K562 (cell line): Measurements from ENCODE around the gene COBLL1.

Experiments
- CTCF ChIP-seq, 3 experiments: IDR thresholded peaks in 2 of 3; conservative IDR thresholded peaks in 1 of 3; 2 replicates each; pipeline ENCODE4 v1.5.1; 2011 to 2012; ENCODE audit warnings: low read length in 3 of 3, mild to moderate bottlenecking in 3 of 3, control low read depth in 2 of 3, improper control_type of control experiment in 1 of 3, inconsistent platforms in 1 of 3, low read depth in 1 of 3, mixed read lengths in 1 of 3, moderate library complexity in 1 of 3; ENCODE audit not compliant: insufficient read depth in 2 of 3
- RAD21 ChIP-seq, 2 experiments: fragments of 250-450 bp in 1 of 2; fragments of 450-650 bp in 1 of 2; sonication (Bioruptor Pico) in 1 of 2; formaldehyde crosslinking in 1 of 2; IDR thresholded peaks in 1 of 2; conservative IDR thresholded peaks in 1 of 2; 2 replicates each; pipeline versions ENCODE4 v1.4.0 to v1.8.0; 2020 to 2022; ENCODE audit warnings: mild to moderate bottlenecking in 2 of 2, moderate library complexity in 1 of 2
- RFX5 ChIP-seq: IDR thresholded peaks from 2 replicates; pipeline ENCODE4 v1.6.1; 2011; ENCODE audit warnings: low read depth, mild to moderate bottlenecking, improper control_type of control experiment, low read length
- TAF15 ChIP-seq: fragments of 200-400 bp; formaldehyde crosslinking; IDR thresholded peaks from 2 replicates; pipeline ENCODE4 v1.6.1; 2017; ENCODE audit warnings: mild to moderate bottlenecking, low read depth, low read length, moderate library complexity

DNA sequence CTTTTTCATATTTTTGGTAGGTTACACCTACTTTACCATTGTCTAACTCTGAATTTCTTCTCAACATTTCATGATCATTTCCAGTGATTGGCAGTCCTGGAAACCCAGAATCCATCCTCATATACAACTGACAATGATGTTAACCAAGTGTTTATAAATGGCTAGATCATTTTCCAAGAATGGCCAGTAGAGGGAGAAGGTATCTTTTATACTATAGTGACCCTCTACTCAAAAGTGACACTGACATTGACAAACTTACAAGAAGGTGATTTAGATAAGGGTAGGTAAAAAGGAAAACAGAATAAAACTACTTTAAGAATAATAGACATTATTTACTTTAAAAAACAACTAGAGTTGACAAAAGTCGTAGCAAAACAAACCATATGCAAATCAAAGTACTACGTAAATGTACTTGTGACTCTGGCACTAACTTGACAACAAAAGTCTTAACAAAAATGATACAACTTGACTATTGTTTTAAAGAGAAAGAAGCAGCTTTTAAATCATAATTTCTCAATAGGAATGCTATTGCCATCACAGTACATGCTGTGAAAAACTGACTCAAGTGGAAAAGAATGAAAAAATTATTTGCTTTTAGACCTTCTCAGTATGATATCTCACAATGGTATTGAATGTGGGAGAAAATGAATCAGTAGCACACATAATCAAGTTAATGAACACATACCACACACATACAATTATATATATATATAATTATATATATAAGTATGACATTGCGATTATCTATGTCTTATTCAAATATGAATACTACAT, 143.7 kb downstream of the COBLL1 start:
- TF ChIP-seq RAD21 (CRISPR knock-in tag; conservative IDR thresholded peaks at IDR 0.05 in 1 of 2, IDR thresholded peaks at IDR 0.05 in 1 of 2) (peak in 1 of 2 experiments; percentile 16; a peak in 1 of 4 replicates), RFX5 (no peak), TAF15 (no peak), CTCF (IDR thresholded peaks at IDR 0.05 in 2 of 3, conservative IDR thresholded peaks at IDR 0.05 in 1 of 3; ENCODE audit: insufficient read depth in 2 of 3, low read depth in 1 of 3, low read length in 3 of 3) (peak in 2 of 3 experiments; percentile 17; a peak in 1 of 6 replicates)
